ENCODE measurements around the gene ZNF148. TPM values are rescaled to one million over a fixed set of nuclear protein-coding genes. Genes with fewer than 3 reads are reported as not detected.

ZNF148 gene
- total and polyA plus RNA-seq, 2 of the 4 experiments (the other 2 are of a cell fraction): 9.4 to 65.2 TPM

DNA sequence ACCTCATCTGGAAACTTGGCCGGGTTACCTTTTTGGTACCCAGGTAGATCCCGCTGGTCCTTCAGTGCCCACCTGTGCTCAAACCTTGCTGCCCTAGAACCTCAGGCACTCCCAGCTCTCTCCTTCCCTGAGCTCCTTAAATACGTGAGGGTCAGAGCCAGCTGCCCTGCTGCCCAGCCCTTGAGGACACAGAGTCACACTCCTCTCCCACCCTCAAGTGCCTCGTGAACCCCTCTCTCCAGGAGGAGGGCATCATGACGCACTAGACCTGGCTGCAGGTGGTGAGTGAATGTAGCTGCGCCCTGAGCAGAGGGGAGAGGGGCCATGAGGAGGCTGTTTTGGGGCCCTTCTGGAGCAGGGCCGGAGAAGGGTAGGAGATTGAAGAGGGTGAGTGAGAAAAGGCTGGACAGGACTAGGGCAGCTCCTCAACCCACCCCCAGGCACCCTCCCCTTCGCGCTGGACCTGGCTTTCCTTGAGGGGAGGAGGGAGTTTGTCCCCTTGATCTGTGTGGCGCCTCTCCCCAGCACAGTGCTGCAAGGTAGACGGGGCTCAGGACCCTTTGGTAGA, 163.5 kb downstream of the ZNF148 start:
- Histone ChIP-seq H4K20me1 (ENCODE audit: insufficient read depth, low read length) (no peaks in the 10 kb centered on the region), H3K9me1 (ENCODE audit: insufficient read depth, low read length) (no peaks in the 10 kb centered on the region; the same call in 1 of the 2 replicates), H3K27me3 (ENCODE audit: control insufficient read depth, insufficient read depth, low read length) (peaks cover 28% of the 10 kb centered on the region), H3K36me3 (ENCODE audit: control insufficient read depth, insufficient read depth, low read length) (no peaks in the 10 kb centered on the region), H2AFZ (replicated peaks; ENCODE audit: low read length, poor library complexity) (peak overlapping the region; percentile 17), H2BK120ac (ENCODE audit: low read depth, low read length) (no peak overlapping the region), H3K4me1 (ENCODE audit: control insufficient read depth, insufficient read depth, low read length) (peaks cover 3% of the 10 kb centered on the region; the same call in 1 of the 2 replicates), H2AK5ac (ENCODE audit: low read depth, low read length) (peak overlapping the region; percentile 54; the same call in 1 of the 2 replicates), H4K5ac (ENCODE audit: low read depth, low read length) (no peak overlapping the region), H3K4ac (ENCODE audit: low read depth, low read length) (no peak overlapping the region), H3K4me3 (ENCODE audit: insufficient read depth, low read depth, low read length) (no peak overlapping the region), H3K18ac (ENCODE audit: low read depth, low read length) (no peak overlapping the region), H3K14ac (replicated peaks; ENCODE audit: low read depth, low read length) (no peak overlapping the region), H3K4me2 (ENCODE audit: low read depth, low read length) (no peak overlapping the region), H2BK15ac (ENCODE audit: low read depth, low read length) (no peak overlapping the region), H3K79me1 (ENCODE audit: low read depth in 1 of 2, low read length in 2 of 2) (no peaks in the 10 kb centered on the region), H2AK9ac (replicated peaks; ENCODE audit: low read depth, low read length, poor library complexity) (no peak overlapping the region), H4K91ac (ENCODE audit: insufficient read depth, low read depth, low read length) (no peak overlapping the region), H2BK5ac (ENCODE audit: low read depth, low read length, poor library complexity, severe bottlenecking) (no peak overlapping the region), H3K9ac (ENCODE audit: low read depth, low read length) (no peak overlapping the region), H2BK20ac (ENCODE audit: low read depth, low read length) (no peak overlapping the region; the same call in 1 of the 2 replicates), H3K23ac (ENCODE audit: low read depth, low read length) (no peak overlapping the region), H4K8ac (ENCODE audit: low read depth in 2 of 2, low read length in 2 of 2) (no peak overlapping the region), H3K27ac (ENCODE audit: insufficient read depth, low read length) (no peak overlapping the region), H3K9me3 (ENCODE audit: control insufficient read depth, insufficient read depth, low read length) (no peaks in the 10 kb centered on the region), H3K56ac (ENCODE audit: extremely low read depth, insufficient read depth, low read length) (no peak overlapping the region)
- BruUV-seq (replicated peaks): no TSS peak
- ATAC-seq (ENCODE audit: low read depth) (no peak), DNase-seq (no peak)
- 45% methylated on average over 2 of the region's 11 CpGs; no CpG with 5 or more reads in 1 of the 2 experiments for WGBS, 2 experiments (ENCODE audit: extremely low coverage in 2 of 2, insufficient read length in 1 of 2)
- TF ChIP-seq RFX5 (IDR thresholded peaks at IDR 0.05; ENCODE audit: low read depth, low read length) (no peak), RCOR1 (IDR thresholded peaks at IDR 0.05; ENCODE audit: insufficient replicate concordance, low read length) (no peak), CEBPB (IDR thresholded peaks at IDR 0.05; ENCODE audit: low read depth, low read length) (no peak), CHD1 (IDR thresholded peaks at IDR 0.05; ENCODE audit: low read depth, low read length) (no peak), BHLHE40 (IDR thresholded peaks at IDR 0.05; ENCODE audit: low read depth, low read length) (no peak), POLR2A (IDR thresholded peaks at IDR 0.05; ENCODE audit: low read depth, low read length) (no peak), NFE2L2 (IDR thresholded peaks at IDR 0.05; ENCODE audit: low read depth, low read length) (no peak), RAD21 (IDR thresholded peaks at IDR 0.05; ENCODE audit: low read length) (no peak), FOS (IDR thresholded peaks at IDR 0.05; ENCODE audit: low read depth, low read length) (no peak), MAFK (IDR thresholded peaks at IDR 0.05; ENCODE audit: low read depth, low read length) (no peak)
- TF ChIP-seq, protein P1, sequence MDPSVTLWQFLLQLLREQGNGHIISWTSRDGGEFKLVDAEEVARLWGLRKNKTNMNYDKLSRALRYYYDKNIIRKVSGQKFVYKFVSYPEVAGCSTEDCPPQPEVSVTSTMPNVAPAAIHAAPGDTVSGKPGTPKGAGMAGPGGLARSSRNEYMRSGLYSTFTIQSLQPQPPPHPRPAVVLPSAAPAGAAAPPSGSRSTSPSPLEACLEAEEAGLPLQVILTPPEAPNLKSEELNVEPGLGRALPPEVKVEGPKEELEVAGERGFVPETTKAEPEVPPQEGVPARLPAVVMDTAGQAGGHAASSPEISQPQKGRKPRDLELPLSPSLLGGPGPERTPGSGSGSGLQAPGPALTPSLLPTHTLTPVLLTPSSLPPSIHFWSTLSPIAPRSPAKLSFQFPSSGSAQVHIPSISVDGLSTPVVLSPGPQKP (IDR thresholded peaks at IDR 0.05; ENCODE audit: borderline replicate concordance, low read depth, low read length): no peak
- TF ChIP-seq, protein P2, sequence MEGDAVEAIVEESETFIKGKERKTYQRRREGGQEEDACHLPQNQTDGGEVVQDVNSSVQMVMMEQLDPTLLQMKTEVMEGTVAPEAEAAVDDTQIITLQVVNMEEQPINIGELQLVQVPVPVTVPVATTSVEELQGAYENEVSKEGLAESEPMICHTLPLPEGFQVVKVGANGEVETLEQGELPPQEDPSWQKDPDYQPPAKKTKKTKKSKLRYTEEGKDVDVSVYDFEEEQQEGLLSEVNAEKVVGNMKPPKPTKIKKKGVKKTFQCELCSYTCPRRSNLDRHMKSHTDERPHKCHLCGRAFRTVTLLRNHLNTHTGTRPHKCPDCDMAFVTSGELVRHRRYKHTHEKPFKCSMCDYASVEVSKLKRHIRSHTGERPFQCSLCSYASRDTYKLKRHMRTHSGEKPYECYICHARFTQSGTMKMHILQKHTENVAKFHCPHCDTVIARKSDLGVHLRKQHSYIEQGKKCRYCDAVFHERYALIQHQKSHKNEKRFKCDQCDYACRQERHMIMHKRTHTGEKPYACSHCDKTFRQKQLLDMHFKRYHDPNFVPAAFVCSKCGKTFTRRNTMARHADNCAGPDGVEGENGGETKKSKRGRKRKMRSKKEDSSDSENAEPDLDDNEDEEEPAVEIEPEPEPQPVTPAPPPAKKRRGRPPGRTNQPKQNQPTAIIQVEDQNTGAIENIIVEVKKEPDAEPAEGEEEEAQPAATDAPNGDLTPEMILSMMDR (conservative IDR thresholded peaks at IDR 0.05; ENCODE audit: low read depth, low read length): no peak
- ChIA-PET POLR2A (ENCODE audit: unreplicated experiment) (no interaction called here), CTCF (interaction anchor here (1.6 kb wide), 1 partner anchor 17 kb away, joined by 3 read pairs; no protein-coding TSS in a partner anchor)
- in situ Hi-C loops (cut with MboI; ENCODE audit: low sequenced_read_pairs) (no loop called here), intact Hi-C loops (cut with micrococcal nuclease) (loop anchor here (10.0 kb wide), 1 partner anchor 373 kb away; no protein-coding TSS in a partner anchor), dilution Hi-C loops (cut with HindIII; ENCODE audit: low sequenced_read_pairs, unreplicated experiment) (no loop called here)

All from IMR-90 (cell line).